Measurements from ENCODE around the gene RACK1.
"Not testable (repeated sequence)": the region's sequence is repeated elsewhere in the genome, so short reads cannot be mapped to it uniquely, and the experiment has no call there.

RACK1 gene

GRCh38 chr5:181233088-181233800, 10.5 kb downstream of the RACK1 start:
- DNase-seq, result no peak

GRCh38 chr5:181232593-181232992, 11.1 kb downstream of the RACK1 start:
- no peak for DNase-seq

GRCh38 chr5:181231432-181231831, 12.3 kb downstream of the RACK1 start:
- DNase-seq, result no peak

- DNase-seq, result no peak
These were observed 13.2 kb downstream of the RACK1 start for GRCh38 chr5:181230551-181230950.

- no peak for DNase-seq
These were observed 13.7 kb downstream of the RACK1 start for GRCh38 chr5:181229996-181230395.

- no peak for DNase-seq
These were observed 19.1 kb downstream of the RACK1 start for GRCh38 chr5:181224390-181225229.

- DNase-seq, result no peak
These were observed 19.8 kb downstream of the RACK1 start for GRCh38 chr5:181223729-181224389.

GRCh38 chr5:181223058-181223728, 20.5 kb downstream of the RACK1 start, which contains the start of gene TRIM41:
Gene TRIM41, plus strand, starts transcription at chr5:181223281. Its CDS starts 719 bp downstream, at chr5:181224000.
- no peak for DNase-seq

GRCh38 chr5:181222630-181223057, 21.1 kb downstream of the RACK1 start:
- no peak for DNase-seq

- no peak for DNase-seq
These were observed 21.7 kb downstream of the RACK1 start for GRCh38 chr5:181221792-181222629.

GRCh38 chr5:181221105-181221791, 22.5 kb downstream of the RACK1 start:
- DNase-seq, result no peak

- no peak for DNase-seq
These were observed 23.6 kb downstream of the RACK1 start for GRCh38 chr5:181220178-181220515.

- DNase-seq, result no peak
These were observed 24.2 kb downstream of the RACK1 start for GRCh38 chr5:181219262-181220177.

- DNase-seq, result no peak
These were observed 24.9 kb downstream of the RACK1 start for GRCh38 chr5:181218795-181219124.

GRCh38 chr5:181217803-181218062, 26.0 kb downstream of the RACK1 start:
- no peak for DNase-seq

- DNase-seq, result no peak
These were observed 26.4 kb downstream of the RACK1 start for GRCh38 chr5:181217111-181217802.

- no peak for DNase-seq
These were observed 27.4 kb downstream of the RACK1 start for GRCh38 chr5:181215997-181216989.

- DNase-seq, result not testable (repeated sequence)
These were observed 29.5 kb downstream of the RACK1 start for GRCh38 chr5:181214249-181214648.

GRCh38 chr5:181212934-181213333, 30.8 kb downstream of the RACK1 start:
- no peak for DNase-seq

Data from NCI-H2171 treated with DMSO at 0.1 percent for 48 hours (cell line).